ENCODE measurements around the gene RTN4R.

The RTN4R gene

DNA sequence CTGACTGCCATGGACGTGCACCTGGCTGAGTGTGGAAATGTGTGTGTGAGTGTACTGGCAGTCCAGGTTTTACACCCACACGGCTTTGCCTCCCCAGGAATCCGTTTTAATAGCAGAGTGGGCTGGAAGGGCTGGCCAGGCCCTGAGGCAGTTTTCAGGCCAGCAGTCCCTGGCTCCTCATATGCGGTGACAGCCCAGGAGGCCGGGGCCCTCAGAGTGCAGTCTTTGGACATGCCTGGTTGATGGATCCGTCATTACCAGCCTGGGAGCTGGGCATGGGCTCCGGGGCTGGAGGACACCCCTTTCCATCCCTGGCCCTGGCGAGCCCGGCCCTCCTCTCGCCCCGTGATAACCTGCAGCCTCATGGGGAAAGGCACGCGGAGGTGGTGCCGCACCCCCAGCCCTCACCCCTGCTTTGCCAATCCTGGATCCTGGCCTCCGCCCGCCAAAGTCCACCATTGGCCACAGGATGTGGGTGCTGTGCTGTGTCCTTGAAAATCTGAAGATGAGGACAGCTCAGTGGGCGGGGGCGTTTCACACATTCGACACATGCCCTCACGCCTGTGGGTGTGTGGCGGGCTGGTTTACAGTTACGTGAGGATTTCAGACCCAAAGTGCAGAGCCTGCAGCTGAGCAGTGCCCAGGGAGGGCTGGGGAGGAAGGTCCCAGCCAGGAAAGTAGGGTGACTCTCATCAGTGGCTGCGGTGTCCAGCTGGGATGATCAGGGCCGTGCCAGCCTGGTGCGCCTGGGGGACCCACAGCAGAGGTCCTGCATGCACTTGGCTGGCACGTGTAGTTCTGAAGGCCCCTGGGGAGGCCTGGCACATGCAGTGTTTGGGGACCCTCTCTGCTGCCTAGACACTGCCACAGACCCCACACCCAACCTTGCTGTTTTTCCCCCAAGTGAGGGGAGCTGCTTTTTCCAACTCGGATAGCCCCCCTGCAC, 55.1 kb downstream of the RTN4R start:
- H3K27me3 ChIP-seq (ENCODE audit: insufficient read depth, low read length): 0 out of 2 replicates have a peak, but pooled peaks cover 12% of the 10 kb centered on the region
- no peaks in the 10 kb centered on the region for H3K36me3 ChIP-seq (ENCODE audit: insufficient read depth, low read length)
- no peaks in the 10 kb centered on the region for H3K79me2 ChIP-seq (ENCODE audit: insufficient read depth, low read length)
- H3K4me2 ChIP-seq (ENCODE audit: low read length): no peak overlapping the region
- H3K9me2 ChIP-seq (ENCODE audit: low read depth, low read length): no peaks in the 10 kb centered on the region
- no peak overlapping the region for H3K27ac ChIP-seq (ENCODE audit: low read depth, low read length, poor library complexity, severe bottlenecking)
- H2AFZ ChIP-seq (ENCODE audit: low read length): no peak overlapping the region
- H3K9ac ChIP-seq (ENCODE audit: low read length): no peak overlapping the region
- no peaks in the 10 kb centered on the region for H3K4me1 ChIP-seq (ENCODE audit: insufficient read depth, low read length, severe bottlenecking)
- no peak overlapping the region for H3K4me3 ChIP-seq (ENCODE audit: low read depth, low read length, poor library complexity, severe bottlenecking)
- H4K20me1 ChIP-seq (ENCODE audit: insufficient read depth, low read length): no peaks in the 10 kb centered on the region
- no peak for TF ChIP-seq EZH2 (IDR thresholded peaks at IDR 0.05; ENCODE audit: borderline replicate concordance, low read length)
- TF ChIP-seq, protein P1, sequence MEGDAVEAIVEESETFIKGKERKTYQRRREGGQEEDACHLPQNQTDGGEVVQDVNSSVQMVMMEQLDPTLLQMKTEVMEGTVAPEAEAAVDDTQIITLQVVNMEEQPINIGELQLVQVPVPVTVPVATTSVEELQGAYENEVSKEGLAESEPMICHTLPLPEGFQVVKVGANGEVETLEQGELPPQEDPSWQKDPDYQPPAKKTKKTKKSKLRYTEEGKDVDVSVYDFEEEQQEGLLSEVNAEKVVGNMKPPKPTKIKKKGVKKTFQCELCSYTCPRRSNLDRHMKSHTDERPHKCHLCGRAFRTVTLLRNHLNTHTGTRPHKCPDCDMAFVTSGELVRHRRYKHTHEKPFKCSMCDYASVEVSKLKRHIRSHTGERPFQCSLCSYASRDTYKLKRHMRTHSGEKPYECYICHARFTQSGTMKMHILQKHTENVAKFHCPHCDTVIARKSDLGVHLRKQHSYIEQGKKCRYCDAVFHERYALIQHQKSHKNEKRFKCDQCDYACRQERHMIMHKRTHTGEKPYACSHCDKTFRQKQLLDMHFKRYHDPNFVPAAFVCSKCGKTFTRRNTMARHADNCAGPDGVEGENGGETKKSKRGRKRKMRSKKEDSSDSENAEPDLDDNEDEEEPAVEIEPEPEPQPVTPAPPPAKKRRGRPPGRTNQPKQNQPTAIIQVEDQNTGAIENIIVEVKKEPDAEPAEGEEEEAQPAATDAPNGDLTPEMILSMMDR (IDR thresholded peaks at IDR 0.05; ENCODE audit: low read length): no peak
- no peaks in the 10 kb centered on the region for H3F3A ChIP-seq (ENCODE audit: insufficient read depth, low read length)
- H3K9me3 ChIP-seq (ENCODE audit: low read length): no peaks in the 10 kb centered on the region

DNA sequence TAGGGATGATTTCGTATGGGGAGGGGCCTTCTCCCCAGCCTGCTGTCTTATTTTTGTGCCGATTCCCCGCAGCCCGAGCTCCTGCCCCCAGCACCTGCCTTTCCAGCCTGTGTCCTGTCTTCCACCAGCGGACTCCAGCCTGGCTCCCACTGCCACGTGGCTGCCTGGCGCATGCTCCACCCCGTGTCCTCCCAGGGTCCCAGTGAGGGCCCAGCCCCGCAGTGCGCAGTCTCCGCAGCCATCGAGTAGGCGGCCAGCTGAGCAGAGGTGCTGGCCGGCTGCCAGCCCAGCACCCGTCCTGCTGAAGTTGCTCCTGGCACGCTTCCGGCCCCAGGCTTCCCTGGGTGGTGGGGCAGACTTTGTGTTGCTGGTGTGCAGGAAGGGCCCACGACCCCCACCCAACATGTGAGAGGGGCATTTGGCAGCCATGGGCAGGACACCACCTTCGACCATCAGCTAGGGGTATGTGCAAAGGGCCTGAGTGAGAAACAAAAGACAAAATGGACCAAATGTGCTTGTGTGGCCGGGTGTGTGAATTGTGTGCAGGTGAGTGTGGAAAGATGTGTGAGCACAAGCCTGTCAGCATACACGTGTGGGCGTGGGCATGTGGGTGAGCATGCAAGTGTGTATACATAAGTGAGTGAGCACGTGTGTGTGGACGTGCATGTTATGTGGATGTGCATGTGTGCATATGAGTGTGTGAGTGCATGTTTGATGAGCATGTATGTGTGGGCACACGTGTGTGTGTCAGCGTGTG, 55.9 kb downstream of the RTN4R start:
- H2AFZ ChIP-seq (ENCODE audit: low read length): no peak overlapping the region
- no peaks in the 10 kb centered on the region for H3K79me2 ChIP-seq (ENCODE audit: insufficient read depth, low read length)
- H3K9me2 ChIP-seq (ENCODE audit: low read depth, low read length): no peaks in the 10 kb centered on the region
- H3K36me3 ChIP-seq (ENCODE audit: insufficient read depth, low read length): no peaks in the 10 kb centered on the region
- no peak overlapping the region for H3K9ac ChIP-seq (ENCODE audit: low read length)
- no peaks in the 10 kb centered on the region for H4K20me1 ChIP-seq (ENCODE audit: insufficient read depth, low read length)
- TF ChIP-seq EZH2 (IDR thresholded peaks at IDR 0.05; ENCODE audit: borderline replicate concordance, low read length): no peak
- TF ChIP-seq, protein P1 (IDR thresholded peaks at IDR 0.05; ENCODE audit: low read length): no peak
- no peaks in the 10 kb centered on the region for H3K9me3 ChIP-seq (ENCODE audit: low read length)
- H3K4me3 ChIP-seq (ENCODE audit: low read depth, low read length, poor library complexity, severe bottlenecking): no peak overlapping the region
- H3K27me3 ChIP-seq (ENCODE audit: insufficient read depth, low read length): 0 out of 2 replicates have a peak, but pooled peaks cover 12% of the 10 kb centered on the region
- H3K27ac ChIP-seq (ENCODE audit: low read depth, low read length, poor library complexity, severe bottlenecking): no peak overlapping the region
- peaks cover 3% of the 10 kb centered on the region for H3K4me1 ChIP-seq (ENCODE audit: insufficient read depth, low read length, severe bottlenecking)
- no peaks in the 10 kb centered on the region for H3F3A ChIP-seq (ENCODE audit: insufficient read depth, low read length)
- H3K4me2 ChIP-seq (ENCODE audit: low read length): no peak overlapping the region

DNA sequence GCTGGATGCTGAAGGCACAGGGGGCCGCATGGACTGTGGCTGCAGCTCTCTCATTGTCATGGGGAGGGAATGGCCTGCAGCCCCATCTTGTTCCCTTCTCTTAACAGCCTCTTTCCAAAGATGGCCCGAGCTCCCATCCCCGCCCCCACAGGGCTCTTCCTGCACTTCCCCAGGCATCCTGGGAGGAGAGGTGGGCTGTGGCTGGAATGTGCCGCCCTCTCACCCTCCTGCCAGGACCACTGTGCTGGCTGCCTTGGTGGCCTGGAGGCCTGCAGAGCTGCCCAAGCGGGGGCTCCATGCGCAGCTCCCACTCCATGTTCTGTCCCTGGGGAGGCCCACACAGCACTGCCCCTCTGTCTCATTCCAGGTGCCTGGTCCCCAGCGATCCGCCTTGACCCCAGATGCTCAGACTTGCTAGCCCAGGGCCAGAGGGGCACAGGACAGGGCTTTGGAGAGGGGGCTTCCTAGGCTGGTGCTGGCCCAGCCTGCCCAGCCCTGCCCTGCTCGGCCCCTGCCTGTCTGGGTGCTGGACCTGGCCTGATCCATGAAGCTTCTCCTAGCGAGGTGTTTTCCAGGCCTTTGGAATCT, 56.6 kb downstream of the RTN4R start:
- H2AFZ ChIP-seq (ENCODE audit: low read length): no peak overlapping the region
- H3K9me2 ChIP-seq (ENCODE audit: low read depth, low read length): no peaks in the 10 kb centered on the region
- H3K9me3 ChIP-seq (ENCODE audit: low read length): no peaks in the 10 kb centered on the region
- 0 out of 2 replicates have a peak, but pooled peaks cover 12% of the 10 kb centered on the region for H3K27me3 ChIP-seq (ENCODE audit: insufficient read depth, low read length)
- no peaks in the 10 kb centered on the region for H4K20me1 ChIP-seq (ENCODE audit: insufficient read depth, low read length)
- no peaks in the 10 kb centered on the region for H3F3A ChIP-seq (ENCODE audit: insufficient read depth, low read length)
- peaks cover 10% of the 10 kb centered on the region for H3K4me1 ChIP-seq (ENCODE audit: insufficient read depth, low read length, severe bottlenecking)
- H3K4me2 ChIP-seq (ENCODE audit: low read length): no peak overlapping the region
- no peaks in the 10 kb centered on the region for H3K36me3 ChIP-seq (ENCODE audit: insufficient read depth, low read length)
- no peak overlapping the region for H3K4me3 ChIP-seq (ENCODE audit: low read depth, low read length, poor library complexity, severe bottlenecking)
- no peak for TF ChIP-seq EZH2 (IDR thresholded peaks at IDR 0.05; ENCODE audit: borderline replicate concordance, low read length)
- TF ChIP-seq, protein P1 (IDR thresholded peaks at IDR 0.05; ENCODE audit: low read length): no peak
- H3K79me2 ChIP-seq (ENCODE audit: insufficient read depth, low read length): no peaks in the 10 kb centered on the region
- H3K9ac ChIP-seq (ENCODE audit: low read length): no peak overlapping the region
- H3K27ac ChIP-seq (ENCODE audit: low read depth, low read length, poor library complexity, severe bottlenecking): no peak overlapping the region
